ENCODE results near the gene LARP4B.

The LARP4B gene

GRCh38 chr10:839550-840205 is 91.8 kb downstream of the LARP4B start:
- no peak for DNase-seq (ENCODE audit: low read depth, low spot score)
- no peak overlapping the region for H3K27ac ChIP-seq
- TF ChIP-seq FOXP2 (optimal IDR thresholded peaks at IDR 0.05; ENCODE audit: control extremely low read depth, extremely low read length, insufficient read depth) (no peak), POLR2AphosphoS5 (IDR thresholded peaks at IDR 0.05; ENCODE audit: borderline replicate concordance, low read depth, low read length) (no peak), EZH2 (IDR thresholded peaks at IDR 0.05) (no peak)
- peaks cover 19% of the 10 kb centered on the region for H3K36me3 ChIP-seq (ENCODE audit: insufficient read depth, low read length)
- H3K4me3 ChIP-seq, result no peak overlapping the region
- no peak overlapping the region for H3K9ac ChIP-seq (ENCODE audit: insufficient read length)
- no peaks in the 10 kb centered on the region for H3K9me3 ChIP-seq (ENCODE audit: low read depth, low read length)

- no peak overlapping the region for H3K9ac ChIP-seq (ENCODE audit: insufficient read length)
- H3K4me3 ChIP-seq, result no peak overlapping the region
- peaks cover 13% of the 10 kb centered on the region for H3K36me3 ChIP-seq (ENCODE audit: insufficient read depth, low read length)
- no peak for TF ChIP-seq POLR2AphosphoS5 (IDR thresholded peaks at IDR 0.05; ENCODE audit: borderline replicate concordance, low read depth, low read length)
- no peak for TF ChIP-seq FOXP2 (optimal IDR thresholded peaks at IDR 0.05; ENCODE audit: control extremely low read depth, extremely low read length, insufficient read depth)
- no peak for DNase-seq (ENCODE audit: low read depth, low spot score)
- H3K9me3 ChIP-seq (ENCODE audit: low read depth, low read length), result no peaks in the 10 kb centered on the region
- H3K27ac ChIP-seq, result no peak overlapping the region
These were observed 94.7 kb downstream of the LARP4B start for GRCh38 chr10:836782-837181.

GRCh38 chr10:834493-834892 is 97.0 kb downstream of the LARP4B start:
- H3K27ac ChIP-seq, result no peak overlapping the region
- DNase-seq (ENCODE audit: low read depth, low spot score), result no peak
- TF ChIP-seq FOXP2 (optimal IDR thresholded peaks at IDR 0.05; ENCODE audit: control extremely low read depth, extremely low read length, insufficient read depth), result no peak
- no peak for TF ChIP-seq EZH2 (IDR thresholded peaks at IDR 0.05)
- TF ChIP-seq POLR2AphosphoS5 (IDR thresholded peaks at IDR 0.05; ENCODE audit: borderline replicate concordance, low read depth, low read length), result no peak
- H3K9ac ChIP-seq (ENCODE audit: insufficient read length), result no peak overlapping the region
- H3K36me3 ChIP-seq (ENCODE audit: insufficient read depth, low read length), result peaks cover 5% of the 10 kb centered on the region
- H3K9me3 ChIP-seq (ENCODE audit: low read depth, low read length), result no peaks in the 10 kb centered on the region
- H3K4me3 ChIP-seq, result no peak overlapping the region

- TF ChIP-seq POLR2AphosphoS5 (IDR thresholded peaks at IDR 0.05; ENCODE audit: borderline replicate concordance, low read depth, low read length), result no peak
- TF ChIP-seq EZH2 (IDR thresholded peaks at IDR 0.05), result no peak
- TF ChIP-seq FOXP2 (optimal IDR thresholded peaks at IDR 0.05; ENCODE audit: control extremely low read depth, extremely low read length, insufficient read depth), result no peak
- H3K36me3 ChIP-seq (ENCODE audit: insufficient read depth, low read length), result peaks cover 22% of the 10 kb centered on the region; the same call in 1 of the 2 replicates
- no peak overlapping the region for H3K27ac ChIP-seq
- no peak overlapping the region for H3K9ac ChIP-seq (ENCODE audit: insufficient read length)
- DNase-seq (ENCODE audit: low read depth, low spot score), result no peak
- H3K9me3 ChIP-seq (ENCODE audit: low read depth, low read length), result no peaks in the 10 kb centered on the region
- no peak overlapping the region for H3K4me3 ChIP-seq
These were observed 102.3 kb downstream of the LARP4B start for GRCh38 chr10:829241-829640.

GRCh38 chr10:828191-828590 is 103.3 kb downstream of the LARP4B start:
- peaks cover 28% of the 10 kb centered on the region; the same call in 1 of the 2 replicates for H3K36me3 ChIP-seq (ENCODE audit: insufficient read depth, low read length)
- H3K27ac ChIP-seq, result no peak overlapping the region
- TF ChIP-seq POLR2AphosphoS5 (IDR thresholded peaks at IDR 0.05; ENCODE audit: borderline replicate concordance, low read depth, low read length), result no peak
- no peak overlapping the region for H3K4me3 ChIP-seq
- H3K9ac ChIP-seq (ENCODE audit: insufficient read length), result no peak overlapping the region
- no peaks in the 10 kb centered on the region for H3K9me3 ChIP-seq (ENCODE audit: low read depth, low read length)
- DNase-seq (ENCODE audit: low read depth, low spot score), result no peak

- DNase-seq (ENCODE audit: low read depth, low spot score), result no peak
- TF ChIP-seq POLR2AphosphoS5 (IDR thresholded peaks at IDR 0.05; ENCODE audit: borderline replicate concordance, low read depth, low read length) (no peak), EZH2 (IDR thresholded peaks at IDR 0.05) (no peak), FOXP2 (optimal IDR thresholded peaks at IDR 0.05; ENCODE audit: control extremely low read depth, extremely low read length, insufficient read depth) (no peak)
- Histone ChIP-seq H3K9me3 (ENCODE audit: low read depth, low read length) (no peaks in the 10 kb centered on the region), H3K4me3 (no peak overlapping the region), H3K9ac (ENCODE audit: insufficient read length) (no peak overlapping the region), H3K27ac (no peak overlapping the region), H3K36me3 (ENCODE audit: insufficient read depth, low read length) (peaks cover 36% of the 10 kb centered on the region)
These were observed 106.6 kb downstream of the LARP4B start for GRCh38 chr10:824946-825345.

GRCh38 chr10:824497-824896 is 107.0 kb downstream of the LARP4B start:
- H3K36me3 ChIP-seq (ENCODE audit: insufficient read depth, low read length), result peaks cover 36% of the 10 kb centered on the region
- H3K9ac ChIP-seq (ENCODE audit: insufficient read length), result no peak overlapping the region
- H3K4me3 ChIP-seq, result no peak overlapping the region
- no peak for DNase-seq (ENCODE audit: low read depth, low spot score)
- H3K9me3 ChIP-seq (ENCODE audit: low read depth, low read length), result no peaks in the 10 kb centered on the region
- H3K27ac ChIP-seq, result no peak overlapping the region
- TF ChIP-seq EZH2 (IDR thresholded peaks at IDR 0.05) (no peak), FOXP2 (optimal IDR thresholded peaks at IDR 0.05; ENCODE audit: control extremely low read depth, extremely low read length, insufficient read depth) (no peak), POLR2AphosphoS5 (IDR thresholded peaks at IDR 0.05; ENCODE audit: borderline replicate concordance, low read depth, low read length) (no peak)

- no peak for TF ChIP-seq FOXP2 (optimal IDR thresholded peaks at IDR 0.05; ENCODE audit: control extremely low read depth, extremely low read length, insufficient read depth)
- peaks cover 34% of the 10 kb centered on the region for H3K36me3 ChIP-seq (ENCODE audit: insufficient read depth, low read length)
These were observed 108.7 kb downstream of the LARP4B start for GRCh38 chr10:822661-823367.

GRCh38 chr10:822197-822596 is 109.3 kb downstream of the LARP4B start:
- Histone ChIP-seq H3K4me3 (no peak overlapping the region), H3K27ac (no peak overlapping the region)
- DNase-seq (ENCODE audit: low read depth, low spot score), result no peak

More at GRCh38 chr10:822661-823367, 108.7 kb downstream of the LARP4B start:
- no peak for DNase-seq (ENCODE audit: low read depth, low spot score)
- Histone ChIP-seq H3K27ac (no peak overlapping the region), H3K9me3 (ENCODE audit: low read depth, low read length) (no peaks in the 10 kb centered on the region), H3K4me3 (no peak overlapping the region), H3K9ac (ENCODE audit: insufficient read length) (no peak overlapping the region)

More at GRCh38 chr10:822197-822596, 109.3 kb downstream of the LARP4B start:
- Histone ChIP-seq H3K9me3 (ENCODE audit: low read depth, low read length) (no peaks in the 10 kb centered on the region), H3K9ac (ENCODE audit: insufficient read length) (no peak overlapping the region), H3K36me3 (ENCODE audit: insufficient read depth, low read length) (peaks cover 39% of the 10 kb centered on the region)
- TF ChIP-seq EZH2 (IDR thresholded peaks at IDR 0.05), result no peak
- TF ChIP-seq POLR2AphosphoS5 (IDR thresholded peaks at IDR 0.05; ENCODE audit: borderline replicate concordance, low read depth, low read length), result no peak
- TF ChIP-seq FOXP2 (optimal IDR thresholded peaks at IDR 0.05; ENCODE audit: control extremely low read depth, extremely low read length, insufficient read depth), result no peak
